Loucy (cell line): ENCODE measurements around the gene FLRT1.

Source experiments
- EZH2phosphoT487 ChIP-seq: fragments of 200-600 bp; IDR thresholded peaks from 2 replicates; pipeline ENCODE4 v1.6.1; 2018; ENCODE audit warnings: antibody characterized with exemption, mild to moderate bottlenecking, moderate library complexity, borderline replicate concordance
- TF ChIP-seq, protein P1 (sequence below): fragments of 200-600 bp; sonication (generic); conservative IDR thresholded peaks from 2 replicates; pipeline ENCODE4 v1.5.1; 2014; ENCODE audit warnings: mild to moderate bottlenecking, antibody characterized with exemption, low read length

DNA sequence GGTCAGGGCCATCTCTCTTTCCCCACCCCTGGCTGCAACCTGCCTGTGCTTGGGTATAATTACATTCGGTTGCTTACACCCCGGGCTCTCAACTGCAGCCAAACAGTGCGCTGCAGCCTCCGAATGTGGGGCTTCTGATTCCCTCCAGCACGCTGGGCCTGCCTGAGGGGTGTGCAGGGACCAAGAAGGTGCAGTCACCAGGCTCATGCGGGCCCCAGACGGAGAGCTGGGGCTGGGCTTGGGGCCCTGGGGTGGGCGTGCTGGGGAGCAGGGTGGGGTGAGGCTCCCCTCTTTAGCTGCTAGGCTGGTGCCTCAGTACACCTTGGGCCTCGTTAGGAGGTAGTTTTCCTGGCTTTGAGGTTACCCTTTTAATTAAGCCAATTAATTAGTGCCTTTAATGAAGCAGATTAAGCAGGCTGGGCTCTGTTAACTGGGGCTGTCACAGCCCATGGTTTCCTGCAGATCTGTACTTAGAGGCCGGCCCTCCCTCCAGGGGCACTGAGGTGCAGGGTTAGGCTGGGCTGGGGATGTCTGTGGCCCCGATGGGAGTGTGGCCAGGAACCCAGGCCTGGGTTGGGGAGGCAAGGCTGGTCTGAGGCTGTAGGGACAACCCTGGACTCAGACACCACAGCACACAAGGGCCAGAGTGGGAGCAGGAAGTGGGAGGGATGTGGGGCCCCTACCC is 17.3 kb downstream of the FLRT1 start:
- TF ChIP-seq, protein P1, sequence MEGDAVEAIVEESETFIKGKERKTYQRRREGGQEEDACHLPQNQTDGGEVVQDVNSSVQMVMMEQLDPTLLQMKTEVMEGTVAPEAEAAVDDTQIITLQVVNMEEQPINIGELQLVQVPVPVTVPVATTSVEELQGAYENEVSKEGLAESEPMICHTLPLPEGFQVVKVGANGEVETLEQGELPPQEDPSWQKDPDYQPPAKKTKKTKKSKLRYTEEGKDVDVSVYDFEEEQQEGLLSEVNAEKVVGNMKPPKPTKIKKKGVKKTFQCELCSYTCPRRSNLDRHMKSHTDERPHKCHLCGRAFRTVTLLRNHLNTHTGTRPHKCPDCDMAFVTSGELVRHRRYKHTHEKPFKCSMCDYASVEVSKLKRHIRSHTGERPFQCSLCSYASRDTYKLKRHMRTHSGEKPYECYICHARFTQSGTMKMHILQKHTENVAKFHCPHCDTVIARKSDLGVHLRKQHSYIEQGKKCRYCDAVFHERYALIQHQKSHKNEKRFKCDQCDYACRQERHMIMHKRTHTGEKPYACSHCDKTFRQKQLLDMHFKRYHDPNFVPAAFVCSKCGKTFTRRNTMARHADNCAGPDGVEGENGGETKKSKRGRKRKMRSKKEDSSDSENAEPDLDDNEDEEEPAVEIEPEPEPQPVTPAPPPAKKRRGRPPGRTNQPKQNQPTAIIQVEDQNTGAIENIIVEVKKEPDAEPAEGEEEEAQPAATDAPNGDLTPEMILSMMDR, result no peak
- TF ChIP-seq EZH2phosphoT487, result no peak
